ENCODE measurements around the gene TMEM222.
"Not testable (repeated sequence)": the region's sequence is repeated elsewhere in the genome, so short reads cannot be mapped to it uniquely, and the experiment has no call there.

Gene TMEM222

GRCh38 chr1:27380766-27381733 lies 59.1 kb downstream of the TMEM222 start:
- FAIRE-seq, result no peak

GRCh38 chr1:27381969-27382762 lies 60.2 kb downstream of the TMEM222 start:
- no peak for FAIRE-seq

- no peak for FAIRE-seq
Measured at GRCh38 chr1:27383039-27383605, 61.2 kb downstream of the TMEM222 start, which contains the start of gene CD164L2. Gene CD164L2 (minus strand): TSS chr1:27383333. CDS start chr1:27383239, 94 bp downstream.

- FAIRE-seq, result no peak
Measured at GRCh38 chr1:27383661-27384060, 61.7 kb downstream of the TMEM222 start.

- not testable (repeated sequence) for FAIRE-seq
Measured at GRCh38 chr1:27384797-27385196, 62.8 kb downstream of the TMEM222 start.
